NCI-H2196 treated with DMSO at 0.1 percent for 48 hours (cell line): ENCODE results near the gene HOXD12.

Experiments
- DNase-seq: peaks from one replicate; lab custom pipeline; 2025; ENCODE audit not compliant: unreplicated experiment; lab: John Stamatoyannopoulos, UW

HOXD12 gene

DNA sequence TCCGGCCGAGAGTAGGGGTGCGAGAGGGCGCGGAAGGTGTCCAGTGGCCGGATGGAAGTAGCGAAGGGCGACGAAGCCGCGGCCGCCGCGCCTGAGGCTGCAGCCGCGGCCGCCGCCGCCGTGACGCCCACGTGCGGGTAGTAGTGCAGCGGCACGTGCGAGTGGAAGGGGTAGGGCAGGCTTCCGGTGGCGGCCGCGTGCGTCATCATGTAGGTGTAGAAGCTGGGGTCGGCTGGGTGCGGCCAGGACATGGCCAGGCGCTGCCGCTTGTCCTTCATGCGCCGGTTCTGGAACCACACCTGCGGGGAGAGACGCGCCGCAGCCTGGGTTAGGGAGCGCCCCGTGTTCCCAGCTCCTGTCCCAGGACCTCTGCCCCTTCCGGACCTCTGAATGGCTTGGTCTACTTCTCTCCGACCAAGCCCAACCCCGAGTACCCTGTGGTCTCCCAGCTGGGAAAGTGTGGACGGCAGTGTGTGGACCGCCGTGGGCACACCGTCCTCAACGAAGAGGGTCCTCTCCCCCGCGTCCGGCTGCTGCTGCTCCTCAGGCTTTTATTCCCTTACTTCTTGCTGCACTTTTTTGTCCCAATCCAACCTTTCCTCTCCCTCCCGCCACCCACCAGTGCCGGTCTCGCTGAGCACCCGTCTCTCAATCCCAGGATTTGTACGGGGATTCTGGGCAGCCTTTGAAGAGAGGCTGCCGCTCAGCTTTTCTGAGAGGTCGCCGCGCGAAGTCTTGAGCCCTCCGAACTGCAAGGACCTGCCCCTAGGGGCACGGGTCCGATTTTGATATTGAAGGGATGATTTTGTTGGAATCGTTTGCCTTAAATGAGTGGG is 18.8 kb upstream of the HOXD12 start:
- no peak for DNase-seq

DNA sequence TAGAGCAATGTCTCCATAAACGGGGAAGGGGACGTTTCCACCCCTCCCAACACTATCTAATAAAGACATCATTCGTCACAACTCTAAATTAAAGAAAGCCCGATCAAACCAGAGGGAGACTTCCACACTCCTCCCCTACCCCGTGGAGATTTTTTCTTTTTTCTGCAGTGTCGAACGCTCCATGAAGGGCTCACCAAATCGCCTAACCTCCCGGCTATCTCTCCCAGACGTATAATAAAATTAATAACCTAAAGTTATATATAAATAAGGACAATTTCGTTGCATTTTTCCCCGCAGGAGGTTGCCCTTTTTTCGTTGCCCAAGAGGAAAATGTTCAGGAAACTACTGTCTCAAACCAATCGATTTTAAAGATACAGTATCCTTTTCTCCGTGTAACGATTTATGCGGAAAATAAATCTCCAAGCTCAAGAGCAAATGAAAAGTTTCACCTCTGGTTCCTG is 18.2 kb upstream of the HOXD12 start:
- no peak for DNase-seq

DNA sequence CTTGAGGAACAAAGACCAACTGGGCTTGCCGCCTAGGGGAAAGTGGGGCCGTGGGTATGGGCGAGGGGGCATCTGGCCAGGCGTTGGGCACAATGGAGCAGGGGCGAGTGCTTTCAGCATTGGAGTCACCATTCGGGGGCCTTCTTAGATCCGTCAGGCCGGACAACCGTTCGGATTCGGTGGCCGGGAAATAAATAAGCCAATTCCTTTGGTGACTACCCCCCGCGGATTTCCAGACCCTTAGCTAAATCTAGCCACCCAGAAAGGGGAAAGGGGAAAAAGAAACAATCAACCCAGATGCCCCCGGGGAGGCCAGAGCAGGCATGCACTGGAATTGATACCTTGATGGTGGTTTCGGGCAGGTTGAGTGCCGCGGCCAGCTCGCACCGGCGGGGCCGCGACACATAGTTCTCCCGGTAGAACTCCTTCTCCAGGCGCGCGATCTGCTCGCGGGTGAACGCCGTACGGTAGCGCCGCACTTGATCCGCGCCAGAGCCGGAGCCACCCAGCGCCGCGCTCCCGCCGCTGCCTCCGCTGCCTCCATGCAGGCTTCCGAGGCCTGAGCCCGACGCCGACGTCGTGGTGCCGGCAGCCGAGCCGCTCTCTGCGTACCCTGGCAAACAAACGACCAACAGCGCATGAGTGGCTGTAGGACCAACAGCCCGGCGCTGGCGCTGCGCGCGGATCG is 17.6 kb upstream of the HOXD12 start:
- DNase-seq: no peak

DNA sequence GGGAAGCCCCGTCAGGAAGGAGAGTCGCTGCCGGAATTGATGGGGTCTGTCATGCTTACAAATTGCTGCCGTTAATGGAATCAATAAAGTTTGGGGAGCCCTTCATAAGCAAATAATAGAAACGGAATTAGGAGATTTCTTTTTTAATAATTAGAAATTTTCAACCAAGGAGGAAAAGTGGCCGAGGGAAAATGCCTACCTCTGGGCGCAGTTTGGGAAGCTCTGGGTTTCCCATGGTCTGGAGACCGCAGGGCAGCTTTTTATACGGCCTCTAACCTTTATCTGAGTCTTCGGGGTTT is 17.1 kb upstream of the HOXD12 start:
- DNase-seq: no peak

DNA sequence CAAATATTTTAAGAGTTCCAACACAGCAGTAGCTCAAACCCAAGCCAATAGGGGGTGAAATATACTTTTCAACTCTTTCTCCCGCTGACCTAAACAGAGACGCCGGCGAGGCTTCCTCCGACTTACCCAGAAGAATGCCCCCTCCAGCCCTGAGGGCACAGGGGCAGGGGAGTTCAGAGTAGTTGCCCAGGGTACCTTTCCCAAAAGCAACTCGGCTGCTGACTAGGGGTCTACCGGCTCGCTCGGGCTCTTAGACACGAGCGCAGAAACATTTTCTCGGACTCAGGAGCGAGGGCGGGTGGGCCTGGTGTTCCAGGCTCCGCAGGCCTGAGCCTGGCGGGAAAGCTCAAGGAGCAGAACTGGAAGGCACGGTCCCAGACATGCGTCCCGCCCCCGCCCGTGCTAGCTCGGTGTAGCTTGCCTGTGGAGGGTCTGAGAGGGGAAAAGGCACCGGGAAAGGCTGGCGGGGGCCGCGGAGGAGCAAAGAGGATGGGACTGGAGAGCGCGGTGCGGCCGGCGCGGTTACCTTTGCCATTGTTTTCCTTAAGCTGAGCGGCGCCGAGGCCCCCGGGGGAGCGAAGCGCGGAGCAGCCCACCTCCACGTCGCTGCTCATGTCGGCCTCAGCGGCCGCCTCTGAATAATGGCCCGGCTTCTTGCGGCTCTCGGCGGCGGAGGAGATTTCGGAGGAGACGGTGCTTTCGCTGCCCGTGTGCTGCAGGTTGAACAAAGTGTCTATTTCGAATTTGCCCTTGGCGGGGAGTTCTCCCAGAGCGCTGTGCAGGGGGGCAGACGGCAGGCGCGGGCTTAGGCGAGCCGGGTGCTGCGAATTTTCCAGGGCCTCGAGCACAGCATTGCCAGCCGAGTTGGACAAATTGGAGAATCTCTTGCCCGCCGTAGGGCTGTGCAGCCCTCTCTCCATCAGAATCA is 16.5 kb upstream of the HOXD12 start:
- no peak for DNase-seq

DNA sequence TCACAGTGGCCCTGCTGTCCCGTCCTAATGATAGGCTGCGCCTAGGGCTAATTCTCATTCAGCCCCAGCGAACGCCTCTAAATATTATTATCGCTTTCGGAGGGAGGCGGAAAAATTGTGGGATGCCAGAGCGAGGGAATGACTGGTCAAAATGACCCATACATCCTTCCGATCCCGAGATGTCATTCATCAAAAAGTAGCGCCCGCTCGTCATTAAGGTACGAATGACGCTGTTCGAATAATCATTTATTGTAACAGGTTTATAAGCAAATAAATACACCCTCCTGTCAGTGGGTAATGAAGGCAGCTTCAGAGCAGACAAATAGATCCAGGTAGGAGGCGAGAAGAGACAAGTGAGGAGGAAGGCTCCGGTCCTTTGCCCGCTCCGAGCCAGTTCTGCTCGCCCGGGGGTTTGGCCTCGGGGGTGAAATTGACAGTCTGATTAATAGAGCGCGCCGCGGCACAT is 15.8 kb upstream of the HOXD12 start, which contains the start of gene EVX2:
EVX2 (minus strand) TSS at position 167 of the 466 bp plus-strand sequence. CDS start 186 bp downstream, outside the sequence.
- DNase-seq: no peak

DNA sequence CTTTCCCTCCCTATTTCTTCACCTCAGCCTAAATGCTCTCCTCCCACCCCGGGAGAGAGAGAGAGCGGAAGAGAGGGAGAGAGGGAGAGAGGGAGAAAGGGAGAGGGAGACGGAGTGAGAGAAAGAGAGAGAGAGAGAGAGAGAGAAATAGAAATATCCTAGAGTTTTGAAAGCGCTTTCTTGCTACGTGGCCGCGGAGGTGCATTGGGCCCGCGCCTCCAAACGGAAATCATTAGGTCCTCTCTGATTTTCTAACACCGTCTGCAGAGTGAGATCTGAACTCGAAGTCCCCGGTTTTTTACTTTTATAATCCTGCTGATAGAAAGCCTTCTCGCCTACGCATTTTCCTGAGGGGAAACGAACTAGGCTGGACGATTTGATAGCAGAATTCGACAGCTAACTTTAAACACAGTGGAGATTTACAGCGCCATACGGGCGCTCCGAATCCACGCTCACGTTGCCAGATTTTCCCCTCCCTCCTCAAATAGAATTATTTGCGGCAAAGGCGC is 14.9 kb upstream of the HOXD12 start:
- no peak for DNase-seq

DNA sequence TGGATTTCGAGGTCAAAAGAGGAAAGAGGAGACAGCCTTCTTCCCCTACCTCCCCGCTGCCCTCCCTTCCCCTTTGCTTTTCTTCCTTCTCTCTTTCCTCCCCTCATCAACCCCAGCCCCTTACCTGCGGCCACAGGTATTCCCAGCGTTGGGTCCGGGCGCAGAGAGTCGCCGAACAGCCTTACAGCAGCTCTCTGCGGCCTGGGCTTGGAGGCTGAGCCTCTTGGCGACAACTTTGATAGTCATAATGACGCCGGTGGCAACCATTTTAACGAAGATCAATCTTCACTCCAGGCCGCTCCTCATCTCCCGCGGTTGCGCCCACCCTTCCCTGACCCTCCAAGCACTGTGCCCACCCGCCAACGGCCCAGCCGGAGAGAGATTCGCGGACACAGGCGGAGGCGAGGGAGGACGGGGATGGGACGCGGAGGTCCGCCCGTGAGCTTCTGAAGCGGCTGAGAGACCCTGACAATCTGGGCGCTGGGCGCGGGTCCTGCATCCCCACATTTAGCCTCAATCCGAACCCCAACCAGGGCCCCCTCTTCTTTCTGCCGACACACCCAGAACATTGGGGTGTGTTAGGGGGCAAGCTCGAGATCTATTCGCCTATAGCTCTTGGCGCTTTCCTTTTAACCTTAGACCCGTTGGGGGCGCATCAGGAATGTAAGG is 14.3 kb upstream of the HOXD12 start:
- DNase-seq: no peak

DNA sequence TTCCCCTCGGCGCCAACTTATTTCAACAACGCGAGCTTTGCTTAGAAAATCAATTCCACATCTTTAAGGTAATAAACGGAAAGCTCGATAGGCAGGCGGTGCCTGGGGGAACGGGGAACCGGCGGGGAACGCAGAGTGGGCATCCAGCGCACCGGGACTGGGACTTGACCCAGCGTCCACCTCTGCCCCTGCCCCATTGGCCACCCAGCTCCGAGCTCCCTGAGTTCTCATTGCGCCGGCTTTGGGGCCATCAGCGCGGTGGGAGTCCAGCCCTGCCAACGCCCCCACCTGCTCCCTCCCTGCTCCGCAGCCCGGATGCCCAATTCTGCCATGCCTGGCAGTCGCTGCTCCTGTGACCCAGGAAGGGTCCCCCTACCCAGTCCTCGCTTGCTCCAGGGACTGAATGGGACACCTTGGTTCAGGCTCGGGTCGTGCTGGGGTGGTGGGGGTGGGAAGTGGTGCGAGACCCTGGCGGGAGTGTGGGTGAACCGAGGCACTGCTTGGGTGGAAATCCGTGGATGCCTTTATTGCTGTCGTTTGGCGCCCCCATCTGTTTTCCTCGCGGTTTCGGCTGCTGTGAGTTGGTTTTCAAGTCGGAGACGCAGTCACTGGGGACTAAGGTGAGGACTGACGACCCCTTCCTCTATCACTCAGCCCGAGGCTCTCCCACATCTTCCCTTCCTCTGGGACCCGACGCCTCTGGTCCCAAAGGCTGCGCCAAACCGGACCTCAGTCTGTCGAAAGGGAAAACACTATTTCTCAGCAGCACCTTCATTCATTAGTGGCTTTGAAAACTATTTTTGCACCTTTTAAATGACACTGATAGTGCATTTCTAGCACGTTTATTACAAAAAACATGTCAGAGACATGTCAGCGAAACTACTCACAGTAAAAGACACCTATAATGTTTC is 13.5 kb upstream of the HOXD12 start:
- peak; percentile 65 for DNase-seq

DNA sequence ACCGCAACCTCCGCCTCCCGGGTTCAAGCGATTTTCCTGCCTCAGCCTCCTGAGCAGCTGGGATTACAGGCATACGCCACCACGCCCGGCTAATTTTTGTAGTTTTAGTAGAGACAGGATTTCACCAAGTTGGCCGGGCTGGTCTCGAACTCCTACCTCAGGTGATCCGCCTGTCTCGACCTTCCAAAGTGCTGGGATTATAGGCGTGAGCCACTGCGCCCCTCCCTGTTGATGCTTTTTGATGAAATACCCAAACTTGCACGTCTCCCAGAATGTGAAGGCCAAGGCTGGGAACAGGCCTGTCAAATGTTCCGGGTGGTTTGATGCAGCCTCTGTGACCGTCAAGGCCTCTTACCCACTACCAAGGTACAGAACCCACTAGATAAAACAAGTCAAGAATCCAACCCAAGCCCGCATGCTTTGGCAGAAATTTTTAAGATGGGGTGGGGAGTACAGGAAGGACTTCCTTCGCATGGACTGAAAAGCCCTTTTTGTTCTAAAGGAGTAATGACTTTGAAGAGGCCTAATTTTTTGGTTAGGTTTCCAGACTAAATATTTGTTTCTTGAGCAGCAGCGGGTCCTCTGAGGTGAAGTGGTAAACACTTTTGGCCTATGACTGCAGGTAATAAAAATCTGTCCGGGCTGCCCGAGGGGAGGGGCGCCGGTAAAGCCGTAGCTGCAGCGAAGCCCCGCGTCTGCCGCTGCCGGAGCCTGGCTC is 12.1 kb upstream of the HOXD12 start:
- no peak for DNase-seq

DNA sequence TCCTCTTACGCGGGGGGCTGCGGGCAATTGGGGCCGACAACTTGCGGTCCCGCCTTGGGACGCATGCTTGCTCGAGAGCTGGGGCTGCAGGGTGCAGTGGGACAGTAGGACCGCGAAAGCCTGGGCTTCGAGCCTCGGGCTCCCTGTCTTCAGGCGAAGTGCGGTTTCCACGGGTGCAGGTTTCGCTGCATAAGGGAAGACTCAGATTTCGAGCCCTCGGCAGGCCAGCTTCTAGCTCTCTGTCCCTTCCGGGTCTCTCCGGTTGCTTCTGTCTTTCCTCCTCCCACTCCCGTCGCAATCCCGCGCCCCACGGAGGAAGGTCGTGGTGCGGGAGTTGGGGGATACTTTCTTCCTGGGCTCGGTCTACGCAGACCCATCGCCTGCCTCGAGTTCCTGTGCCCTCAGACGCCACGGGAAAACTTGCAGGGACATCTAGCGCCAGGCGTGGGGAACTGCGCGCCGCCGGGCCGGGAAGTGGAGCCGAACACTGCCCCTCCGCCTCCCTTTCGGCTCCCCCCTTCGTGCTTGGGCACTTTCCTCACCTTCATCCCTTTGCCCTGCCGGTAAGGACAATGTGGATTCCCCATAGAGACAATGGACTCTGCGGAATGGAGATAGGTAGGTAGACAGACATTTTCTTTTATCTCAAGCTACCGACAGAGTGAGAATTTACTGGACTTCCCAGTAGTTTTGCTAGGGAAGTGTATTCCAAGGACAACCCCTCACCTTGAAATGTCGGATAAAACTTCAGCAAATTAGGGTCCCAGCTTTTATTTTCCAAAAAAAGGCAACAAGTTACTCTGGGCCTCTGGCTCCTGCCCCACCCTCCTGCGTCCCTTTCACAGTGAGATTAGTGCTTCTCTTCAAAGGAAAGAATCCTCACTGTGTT is 11.3 kb upstream of the HOXD12 start:
- peak; percentile 40 for DNase-seq

DNA sequence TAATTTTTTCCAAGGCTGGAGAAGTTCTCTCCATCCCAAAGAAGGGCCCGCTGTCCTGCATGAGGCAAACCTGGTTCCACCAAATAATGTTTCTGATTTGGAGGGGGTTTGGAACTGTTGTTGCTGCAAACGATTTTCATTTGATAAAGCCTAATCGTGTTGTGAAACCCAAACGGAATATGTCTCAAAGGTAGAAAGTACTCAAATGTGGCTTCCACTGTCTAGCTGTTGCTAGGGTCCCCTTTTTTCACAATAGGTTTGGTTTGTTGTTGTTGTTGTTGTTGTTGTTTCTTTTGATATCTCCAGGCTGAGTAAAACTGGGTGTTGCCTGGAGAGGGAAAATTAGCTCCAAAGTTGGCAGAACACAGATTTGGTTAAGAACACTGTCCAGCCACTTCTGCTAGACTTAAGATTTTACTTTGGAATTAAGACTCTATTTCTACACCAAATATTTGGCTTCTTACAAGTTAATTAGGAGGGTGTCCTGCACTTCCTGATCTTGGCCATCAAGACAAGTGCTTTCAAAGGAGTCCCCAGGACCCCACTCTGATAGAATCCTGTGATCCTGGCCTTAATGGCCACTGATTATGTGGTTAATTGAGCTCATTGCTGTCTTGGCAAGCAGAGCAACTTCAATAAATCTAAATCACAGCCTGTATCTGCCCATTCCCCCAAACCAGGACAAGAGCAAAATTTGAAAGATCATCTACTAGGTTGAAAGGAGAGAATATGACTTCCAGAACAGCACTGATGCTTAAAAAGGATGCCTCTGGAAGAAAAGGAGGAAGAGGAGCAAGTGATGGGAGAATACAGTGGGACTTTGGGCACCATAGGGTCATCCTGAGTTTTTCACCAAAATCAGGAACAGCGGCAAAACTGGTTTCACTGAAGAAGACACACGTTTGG is 10.4 kb upstream of the HOXD12 start:
- no peak for DNase-seq

DNA sequence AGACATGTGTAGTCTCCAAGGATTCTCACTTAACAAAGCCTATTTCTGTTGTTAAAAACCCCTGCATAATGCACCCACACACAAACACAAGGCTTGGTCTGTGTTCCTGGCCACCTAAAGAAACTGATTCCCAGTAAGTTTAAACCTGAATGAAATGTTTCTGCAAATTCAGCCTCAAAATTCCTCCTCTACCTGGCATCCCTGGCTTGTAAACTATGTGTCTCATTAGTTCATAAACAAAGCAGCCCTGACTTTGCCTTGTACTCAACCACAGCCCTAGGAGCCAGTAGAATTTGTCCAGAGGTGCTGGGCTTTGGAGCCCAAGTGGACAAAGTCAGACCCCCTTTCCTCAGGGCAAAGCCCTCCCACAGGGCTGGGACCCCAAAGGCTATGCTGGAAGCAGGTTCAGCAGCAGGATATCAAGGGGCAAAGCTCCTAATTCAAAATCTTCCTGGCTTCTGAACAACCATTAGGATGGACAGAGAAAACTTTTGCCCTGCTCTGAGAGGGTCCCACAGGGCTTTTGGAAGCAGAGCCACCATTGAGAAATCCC is 9.7 kb upstream of the HOXD12 start:
- DNase-seq: no peak

DNA sequence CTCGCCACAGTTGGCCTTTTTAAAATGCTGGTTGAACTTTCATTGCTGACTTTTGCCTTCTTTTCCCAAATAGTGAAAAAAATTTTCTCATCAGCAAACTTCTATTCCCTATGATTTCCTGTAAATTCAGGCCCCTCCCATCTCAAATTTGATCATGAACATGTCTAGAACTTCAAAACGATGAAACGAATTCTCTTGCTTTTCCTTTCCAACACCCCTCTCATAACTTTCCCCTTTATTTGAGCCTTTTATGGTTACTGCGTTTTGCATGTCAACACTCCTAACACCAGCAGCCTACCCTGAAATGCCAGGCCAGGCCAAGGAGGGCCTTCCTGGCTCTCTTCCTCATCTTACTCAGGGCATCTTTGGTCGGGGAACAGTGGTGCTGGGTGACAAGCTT is 8.7 kb upstream of the HOXD12 start:
- no peak for DNase-seq

DNA sequence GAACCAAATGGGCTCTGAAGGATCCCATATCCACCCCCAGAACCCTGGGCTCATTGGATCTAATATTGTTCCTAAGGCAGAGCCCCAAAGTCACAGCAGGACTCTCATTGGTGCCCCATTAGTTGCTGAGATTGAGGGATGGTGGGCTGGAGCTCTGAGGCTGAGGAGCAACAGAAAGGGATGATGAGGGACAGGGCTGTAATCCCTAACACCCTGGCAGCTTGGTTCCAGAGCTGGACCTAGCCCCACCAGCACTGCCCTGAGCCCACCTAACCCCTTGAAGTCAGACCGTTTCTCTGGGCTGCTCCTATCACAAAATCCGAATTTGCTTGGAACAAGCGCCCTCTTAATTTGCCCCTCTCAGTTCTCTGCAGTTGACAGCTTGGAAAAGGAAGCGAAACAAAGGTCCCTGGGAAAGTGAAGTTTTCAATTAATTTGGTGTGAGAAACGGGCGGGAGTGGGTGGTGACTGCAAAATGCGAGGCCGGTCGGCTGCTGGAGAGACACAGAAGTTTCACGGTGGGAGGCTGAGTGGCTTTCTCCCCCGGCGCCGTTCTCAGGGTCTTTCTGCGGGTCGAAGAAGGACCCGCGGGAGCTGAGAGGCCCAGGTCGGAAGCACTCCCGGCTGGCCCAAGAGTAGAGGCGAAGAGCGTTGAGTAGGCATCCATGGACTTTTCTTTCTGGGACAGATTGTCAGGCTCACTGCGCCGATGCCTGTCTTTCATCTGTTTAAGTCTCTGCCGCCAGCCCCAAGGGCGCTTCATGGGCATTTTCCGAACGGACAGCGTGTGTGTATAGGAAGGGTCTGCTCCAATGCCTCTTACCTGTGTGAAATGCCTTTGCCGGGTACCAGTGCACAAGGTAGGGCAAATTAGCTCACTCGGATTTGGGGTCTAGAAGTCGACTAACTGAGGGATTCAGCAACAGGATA is 8.0 kb upstream of the HOXD12 start:
- no peak for DNase-seq
